GM08714 (cell line): Measurements from ENCODE around the gene ZBTB11.
A peak's percentile ranks its signal among the peaks of the same experiment; 100 is the strongest.
"Not testable (repeated sequence)": the region's sequence is repeated elsewhere in the genome, so short reads cannot be mapped to it uniquely, and the experiment has no call there.

ENCODE experiments used
- H3K4me3 ChIP-seq: fragments of 200-500 bp; sonication (Bioruptor generic); 2 replicates; pipeline ENCODE4 v1.5.1; 2014; ENCODE audit warnings: mild to moderate bottlenecking, low read length, inconsistent platforms
- ZNF274 ChIP-seq: IDR thresholded peaks from 2 replicates; pipeline ENCODE4 v1.6.1; 2012; ENCODE audit warnings: mild to moderate bottlenecking, low read depth, low read length

The ZBTB11 gene, protein sequence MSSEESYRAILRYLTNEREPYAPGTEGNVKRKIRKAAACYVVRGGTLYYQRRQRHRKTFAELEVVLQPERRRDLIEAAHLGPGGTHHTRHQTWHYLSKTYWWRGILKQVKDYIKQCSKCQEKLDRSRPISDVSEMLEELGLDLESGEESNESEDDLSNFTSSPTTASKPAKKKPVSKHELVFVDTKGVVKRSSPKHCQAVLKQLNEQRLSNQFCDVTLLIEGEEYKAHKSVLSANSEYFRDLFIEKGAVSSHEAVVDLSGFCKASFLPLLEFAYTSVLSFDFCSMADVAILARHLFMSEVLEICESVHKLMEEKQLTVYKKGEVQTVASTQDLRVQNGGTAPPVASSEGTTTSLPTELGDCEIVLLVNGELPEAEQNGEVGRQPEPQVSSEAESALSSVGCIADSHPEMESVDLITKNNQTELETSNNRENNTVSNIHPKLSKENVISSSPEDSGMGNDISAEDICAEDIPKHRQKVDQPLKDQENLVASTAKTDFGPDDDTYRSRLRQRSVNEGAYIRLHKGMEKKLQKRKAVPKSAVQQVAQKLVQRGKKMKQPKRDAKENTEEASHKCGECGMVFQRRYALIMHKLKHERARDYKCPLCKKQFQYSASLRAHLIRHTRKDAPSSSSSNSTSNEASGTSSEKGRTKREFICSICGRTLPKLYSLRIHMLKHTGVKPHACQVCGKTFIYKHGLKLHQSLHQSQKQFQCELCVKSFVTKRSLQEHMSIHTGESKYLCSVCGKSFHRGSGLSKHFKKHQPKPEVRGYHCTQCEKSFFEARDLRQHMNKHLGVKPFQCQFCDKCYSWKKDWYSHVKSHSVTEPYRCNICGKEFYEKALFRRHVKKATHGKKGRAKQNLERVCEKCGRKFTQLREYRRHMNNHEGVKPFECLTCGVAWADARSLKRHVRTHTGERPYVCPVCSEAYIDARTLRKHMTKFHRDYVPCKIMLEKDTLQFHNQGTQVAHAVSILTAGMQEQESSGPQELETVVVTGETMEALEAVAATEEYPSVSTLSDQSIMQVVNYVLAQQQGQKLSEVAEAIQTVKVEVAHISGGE

DNA sequence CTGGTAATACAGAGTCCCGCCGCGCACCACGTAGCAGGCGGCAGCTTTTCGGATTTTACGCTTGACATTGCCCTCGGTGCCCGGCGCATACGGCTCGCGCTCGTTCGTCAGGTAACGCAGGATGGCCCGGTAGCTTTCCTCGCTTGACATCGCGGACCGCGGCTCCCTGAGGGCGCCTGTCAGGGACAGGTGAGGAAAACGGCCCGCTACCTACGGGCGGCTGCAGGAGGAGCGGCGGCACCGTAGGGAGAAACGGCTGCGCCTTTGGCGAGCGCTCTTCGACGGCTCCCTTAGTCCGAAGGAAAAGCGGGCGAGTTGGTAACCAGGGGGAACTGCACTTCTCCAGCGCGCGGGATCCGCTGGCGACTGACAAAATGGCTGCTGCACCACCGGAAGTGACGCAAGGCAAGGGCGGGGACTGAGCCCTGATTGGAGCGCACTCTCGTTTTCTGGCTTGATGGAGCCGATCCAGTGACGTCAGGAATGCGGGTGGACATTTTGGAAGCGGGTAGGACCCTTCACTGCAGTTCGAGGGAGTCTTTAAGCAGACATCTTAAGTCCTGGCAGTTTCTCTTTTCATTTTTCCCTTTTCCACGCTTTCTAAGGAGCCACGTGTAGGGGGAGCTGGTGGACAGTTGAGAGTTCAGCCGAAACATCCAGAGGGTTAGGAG, at the start of gene ZBTB11:
ZBTB11 (minus strand) TSS at position 368 of the 671 bp plus-strand sequence; CDS start at position 150, 218 bp downstream.
- peak within 1 kb of the TSS; percentile 97 for H3K4me3 ChIP-seq
- TF ChIP-seq ZNF274: no peak

DNA sequence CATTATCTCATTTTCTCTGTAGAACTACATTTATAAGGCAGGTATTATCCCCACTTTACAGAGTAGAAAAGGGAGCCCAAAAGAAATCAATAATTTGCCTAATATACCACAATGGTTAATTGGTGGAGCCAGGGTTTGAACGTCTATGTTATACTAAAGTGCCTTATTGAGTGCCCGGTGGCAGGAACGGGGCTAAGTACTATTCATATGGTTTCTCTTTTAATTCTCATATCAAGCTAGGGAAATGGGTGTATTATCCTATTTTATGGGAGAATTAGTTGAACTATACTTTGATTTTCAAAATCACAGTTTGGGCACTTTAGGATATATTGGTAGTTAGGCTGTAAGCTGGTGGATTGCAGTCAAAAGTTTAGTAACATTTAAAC, 49.0 kb upstream of the ZBTB11 start:
- no peak for TF ChIP-seq ZNF274

DNA sequence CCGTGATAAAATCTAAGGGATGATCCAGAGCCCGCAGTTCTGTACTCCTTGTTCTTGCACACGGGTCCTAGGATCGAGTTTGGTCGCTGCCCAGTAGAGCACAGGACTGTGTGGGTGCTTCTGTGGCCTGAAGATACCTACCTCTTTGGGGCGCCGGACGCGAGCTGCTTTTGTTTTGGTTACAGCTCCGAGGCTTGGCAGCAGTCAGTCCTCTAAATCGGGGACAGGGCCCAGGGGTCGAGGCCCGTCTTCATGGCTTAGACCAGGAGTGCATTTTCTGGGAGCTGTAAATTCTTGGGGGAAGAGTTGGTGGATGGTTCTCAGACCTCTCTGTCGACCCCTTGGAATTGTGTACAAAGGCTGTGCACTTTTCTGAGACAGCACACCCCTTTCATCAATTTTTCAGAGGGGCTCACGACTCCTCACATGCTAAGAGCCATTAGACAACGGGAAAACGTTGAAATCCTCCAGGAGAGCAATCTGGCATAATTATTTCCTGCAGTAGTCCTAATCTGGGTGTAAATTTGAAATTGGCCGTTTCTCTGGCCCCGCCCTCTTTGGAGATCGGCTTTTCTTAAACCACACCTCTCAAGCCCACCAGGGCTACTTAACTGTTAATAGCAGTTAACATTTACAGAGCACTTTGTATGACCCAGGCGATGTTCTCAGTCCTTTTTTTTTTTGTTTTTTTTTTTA, 48.4 kb upstream of the ZBTB11 start:
- TF ChIP-seq ZNF274: no peak
- peak overlapping the region; percentile 72 for H3K4me3 ChIP-seq

More for the DNA sequence above, 49.0 kb upstream of the ZBTB11 start:
- peak overlapping the region; percentile 72 for H3K4me3 ChIP-seq

DNA sequence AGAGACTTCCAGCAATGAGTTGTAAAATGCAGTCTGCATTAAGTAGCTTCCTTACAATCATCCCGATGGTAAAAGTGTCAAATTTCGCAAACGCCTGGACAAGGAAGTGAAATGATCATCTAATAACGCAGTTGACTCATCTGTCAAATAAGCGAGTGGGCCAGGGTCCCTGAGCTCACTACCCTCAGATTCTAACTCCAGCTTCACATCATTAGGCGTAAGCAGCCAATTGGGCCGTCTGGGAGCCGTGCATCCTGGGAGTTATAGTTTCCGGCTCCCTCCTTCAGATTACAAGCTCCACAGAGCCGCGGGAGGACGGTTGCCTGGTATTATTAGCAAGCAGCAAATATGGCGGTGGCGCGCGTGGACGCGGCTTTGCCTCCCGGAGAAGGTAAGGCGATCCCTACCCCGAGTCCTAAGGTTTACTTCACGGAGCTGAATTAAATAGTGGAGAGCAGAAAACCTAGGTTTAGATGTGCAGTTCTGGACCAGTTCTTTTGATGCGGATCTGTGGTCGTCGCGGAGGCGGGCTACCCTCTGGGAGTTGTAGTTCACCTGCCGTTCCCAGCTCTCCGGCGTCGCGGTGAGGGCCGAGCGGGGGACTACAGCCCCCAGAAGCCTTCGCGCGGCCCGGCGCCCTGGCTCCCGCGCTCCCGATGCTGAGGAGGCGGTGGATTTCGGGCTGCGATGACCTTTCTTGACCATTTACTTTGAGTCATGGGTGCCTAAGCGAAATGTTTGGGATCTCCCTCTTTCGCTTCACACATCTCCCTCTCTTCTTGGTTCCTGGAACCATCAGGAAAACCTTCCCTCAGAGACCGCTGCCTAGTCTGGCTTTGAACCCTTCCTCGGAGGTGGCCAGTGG, 47.6 kb upstream of the ZBTB11 start, which contains the start of gene CEP97:
CEP97 (plus strand) TSS at position 286 of the 865 bp plus-strand sequence; CDS start at position 349, 63 bp downstream.
- TF ChIP-seq ZNF274: no peak
- peak within 1 kb of the TSS; percentile 72 for H3K4me3 ChIP-seq

DNA sequence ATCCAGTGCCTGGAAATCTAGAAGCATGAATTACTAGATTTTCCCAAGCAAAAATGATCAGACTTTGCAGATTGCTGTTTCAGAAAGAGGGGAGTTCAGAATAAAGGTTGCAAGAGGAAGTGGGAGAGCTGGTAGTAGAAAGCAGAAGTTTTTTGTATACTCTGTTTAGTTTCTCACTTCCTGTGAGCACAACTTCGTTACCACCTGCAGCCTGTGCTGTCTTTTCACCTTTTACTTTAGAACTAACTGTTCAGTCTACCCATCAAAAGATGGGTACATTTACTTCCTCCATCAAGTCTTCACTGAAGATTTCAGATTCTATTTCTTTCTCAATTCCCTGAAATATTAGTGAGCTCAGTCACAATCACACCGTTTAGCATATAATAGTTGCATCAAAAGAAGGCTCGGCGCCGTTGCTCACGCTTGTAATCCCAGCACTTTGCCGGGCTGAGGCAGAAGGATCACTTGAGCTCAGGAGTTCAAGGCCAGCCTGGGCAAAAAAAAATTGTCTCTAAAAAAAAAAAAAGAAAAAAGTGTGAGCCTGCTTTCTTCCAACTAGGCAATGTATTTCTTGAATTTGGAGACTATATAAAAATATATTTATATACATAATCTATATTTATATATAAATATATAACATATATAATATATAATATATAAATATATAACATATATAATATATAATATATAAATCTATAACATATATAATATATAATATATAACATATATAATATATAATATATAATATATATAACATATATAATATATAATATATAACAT, 45.7 kb upstream of the ZBTB11 start:
- peak overlapping the region; percentile 48; the same call in 1 of the 2 replicates for H3K4me3 ChIP-seq
- no peak for TF ChIP-seq ZNF274

DNA sequence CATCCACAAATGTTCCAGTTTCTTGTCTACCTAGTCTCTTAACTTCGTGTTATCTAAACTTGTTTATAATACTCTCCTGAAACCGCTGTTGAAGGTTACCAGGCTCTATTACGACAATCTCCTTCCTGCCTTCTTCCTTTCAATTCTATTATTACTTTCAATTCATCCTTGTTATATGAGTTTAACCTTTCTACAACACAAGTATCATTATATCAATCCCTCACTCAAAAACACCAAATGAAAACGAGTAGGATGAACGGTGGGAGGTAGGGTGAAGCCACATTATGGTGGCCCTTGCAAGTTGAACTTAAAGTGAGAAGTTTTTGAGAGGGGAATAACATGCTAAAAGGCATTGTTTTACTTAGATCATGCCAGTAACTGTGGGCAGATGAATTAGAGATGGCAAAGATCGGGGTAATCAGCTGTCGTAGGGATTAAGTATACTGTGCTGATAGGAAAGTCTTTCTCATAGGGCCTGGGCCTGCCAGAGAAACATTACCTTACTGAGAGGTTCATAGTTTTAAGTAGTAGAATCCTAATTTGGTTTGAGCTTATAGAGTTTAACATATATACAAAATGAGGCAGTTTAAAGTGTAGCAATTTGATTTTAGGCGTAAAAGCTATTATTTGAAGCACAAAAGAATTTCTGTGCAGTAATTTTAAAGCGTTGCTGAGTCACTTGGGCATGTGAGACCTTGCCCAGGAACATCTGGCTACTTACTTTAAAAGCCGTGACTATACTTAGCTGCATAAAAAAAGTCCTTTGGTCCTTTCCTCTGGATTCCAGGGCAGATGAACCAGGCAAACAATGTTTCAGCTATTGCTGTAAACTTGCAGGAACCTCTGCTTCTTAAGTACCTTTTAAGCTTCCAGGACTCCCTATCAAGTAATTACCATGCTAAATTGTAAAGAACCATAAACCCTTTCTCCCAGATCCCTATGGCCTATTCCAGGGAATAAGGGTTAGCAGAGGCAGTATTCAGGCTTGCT, 44.2 kb upstream of the ZBTB11 start:
- TF ChIP-seq ZNF274: no peak
- H3K4me3 ChIP-seq: no peak overlapping the region

DNA sequence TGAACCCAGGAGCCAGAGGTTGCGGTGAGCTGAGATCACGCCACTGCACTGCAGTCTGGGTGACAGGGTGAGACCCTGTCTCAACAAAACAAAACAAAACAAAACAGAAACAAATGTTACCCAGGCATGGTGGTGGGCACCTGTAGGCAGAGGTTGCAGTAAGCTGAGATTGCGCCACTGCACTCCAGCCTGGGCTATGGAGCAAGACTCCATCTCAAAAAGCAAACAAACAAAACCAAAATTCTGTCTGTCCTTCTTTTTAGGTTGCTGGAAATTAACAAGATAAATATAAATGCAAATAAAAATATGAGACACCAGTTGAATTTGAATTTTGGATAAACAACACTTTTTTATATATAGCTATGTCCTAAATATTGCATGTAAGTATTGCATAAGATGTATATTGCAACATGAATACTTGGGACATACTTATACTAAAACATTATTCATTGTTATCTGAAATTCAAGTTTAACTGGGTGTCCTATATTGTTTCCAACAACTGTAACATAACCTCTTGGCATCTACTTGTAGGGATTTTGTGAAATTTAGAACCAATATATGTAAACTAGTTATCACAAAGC, 42.8 kb upstream of the ZBTB11 start:
- no peak overlapping the region for H3K4me3 ChIP-seq
- TF ChIP-seq ZNF274: no peak

DNA sequence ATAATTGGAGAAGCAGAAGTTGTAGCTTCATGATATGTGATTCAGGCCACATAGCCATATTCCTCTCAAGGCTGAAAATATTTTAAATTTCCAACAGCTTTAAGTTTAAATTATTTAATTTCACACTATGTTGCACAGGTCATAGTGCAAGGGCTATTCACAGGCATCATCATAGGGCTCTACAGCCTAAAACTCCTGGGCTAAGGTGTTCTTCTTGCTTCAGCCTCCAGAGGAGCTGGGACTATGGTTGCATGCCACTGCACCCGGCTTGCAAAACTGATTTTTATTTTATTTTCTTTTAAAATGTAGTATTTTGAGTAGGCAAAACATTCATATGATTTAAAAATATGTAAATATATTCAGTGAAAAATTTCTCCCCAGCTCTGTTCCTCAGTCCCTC, 41.5 kb upstream of the ZBTB11 start:
- TF ChIP-seq ZNF274: no peak
- H3K4me3 ChIP-seq: no peak overlapping the region

DNA sequence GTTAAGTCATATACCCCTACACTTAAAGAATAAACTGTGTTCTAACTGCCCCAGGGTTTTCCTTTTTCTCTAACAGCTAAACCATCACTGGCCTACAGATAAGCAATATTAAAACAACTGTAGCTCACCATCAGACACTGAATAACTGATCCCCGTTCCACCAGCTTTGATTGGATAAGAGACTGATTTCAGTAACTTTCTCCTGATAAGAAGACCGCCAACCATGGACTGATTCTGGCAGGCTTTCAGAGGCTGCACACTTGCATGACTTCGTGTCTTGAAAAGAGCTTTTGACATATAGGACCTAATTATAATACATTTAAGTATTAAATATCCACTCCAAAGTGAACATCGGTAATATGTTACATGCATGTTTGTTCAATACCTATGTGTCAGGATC, 32.2 kb upstream of the ZBTB11 start:
- TF ChIP-seq ZNF274: no peak
- H3K4me3 ChIP-seq: no peak overlapping the region

DNA sequence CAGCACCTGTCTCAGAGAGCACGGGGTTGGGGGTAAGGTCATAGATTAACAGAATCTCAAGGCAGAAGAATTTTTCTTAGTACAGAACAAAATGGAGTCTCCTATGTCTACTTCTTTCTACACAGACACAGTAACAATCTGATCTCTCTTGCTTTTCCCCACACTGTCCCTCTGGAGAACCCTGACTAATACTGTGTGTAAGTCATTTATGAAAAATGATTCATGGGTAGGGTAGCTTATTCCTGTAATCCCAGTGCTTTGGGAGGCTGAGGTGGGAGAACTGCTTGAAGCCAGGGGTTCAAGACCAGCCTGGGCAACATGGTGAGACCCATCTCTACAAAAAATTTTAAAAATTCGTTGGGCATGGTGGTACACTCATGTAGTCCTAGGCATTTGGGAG, 27.7 kb upstream of the ZBTB11 start:
- not testable (repeated sequence) for H3K4me3 ChIP-seq
